GM23338 (cell line): Measurements from ENCODE around the gene POP7. TPM values are rescaled to one million over a fixed set of nuclear protein-coding genes. Genes with fewer than 3 reads are reported as not detected.

ENCODE experiments used
- ATAC-seq: fragments of 200-7000 bp; cut with Tn5 transposase; 3 replicates; pipeline ENCODE4 v1.9.1; 2020
- DNase-seq: peaks from one replicate; pipeline ENCODE4 v3.0.0-alpha.2; 2015; ENCODE audit warnings: low spot score
- H2AFZ ChIP-seq: fragments of 200-600 bp; sonication (generic); 2 replicates; pipeline ENCODE4 v1.8.0; 2016; ENCODE audit warnings: antibody characterized with exemption, mild to moderate bottlenecking, moderate library complexity
- H3F3A ChIP-seq: fragments of 200-600 bp; sonication (generic); replicated peaks from 2 replicates; pipeline ENCODE4 v1.8.0; 2017; ENCODE audit warnings: antibody characterized with exemption, mixed run types, low read depth
- H3K27ac ChIP-seq: fragments of 200-600 bp; sonication (generic); 2 replicates; pipeline ENCODE4 v1.6.1; 2016; ENCODE audit warnings: low read depth
- H3K27me3 ChIP-seq: fragments of 200-600 bp; sonication (generic); 2 replicates; pipeline ENCODE4 v1.8.0; 2016; ENCODE audit warnings: mild to moderate bottlenecking, mixed run types, moderate library complexity; ENCODE audit not compliant: insufficient read depth
- H3K36me3 ChIP-seq: fragments of 200-600 bp; sonication (generic); 2 replicates; pipeline ENCODE4 v1.8.0; 2016; ENCODE audit warnings: mild to moderate bottlenecking; ENCODE audit not compliant: insufficient read depth
- H3K4me1 ChIP-seq: fragments of 200-600 bp; sonication (generic); 2 replicates; pipeline ENCODE4 v1.8.0; 2016; ENCODE audit warnings: mild to moderate bottlenecking, moderate library complexity; ENCODE audit not compliant: insufficient read depth
- H3K4me2 ChIP-seq: fragments of 200-600 bp; sonication (generic); 2 replicates; pipeline ENCODE4 v1.7.1; 2017; ENCODE audit warnings: mixed run types
- H3K4me3 ChIP-seq: fragments of 200-600 bp; sonication (generic); 2 replicates; pipeline ENCODE4 v1.6.1; 2016; ENCODE audit warnings: mixed run types
- H3K79me2 ChIP-seq: fragments of 200-600 bp; sonication (generic); replicated peaks from 2 replicates; pipeline ENCODE4 v1.8.0; 2017; ENCODE audit warnings: mild to moderate bottlenecking; ENCODE audit not compliant: insufficient read depth
- H3K9me2 ChIP-seq: fragments of 200-600 bp; sonication (generic); 2 replicates; pipeline ENCODE4 v1.8.0; 2017; ENCODE audit not compliant: insufficient read depth
- H4K20me1 ChIP-seq: fragments of 200-600 bp; sonication (generic); replicated peaks from 2 replicates; pipeline ENCODE4 v1.8.0; 2017; ENCODE audit warnings: mild to moderate bottlenecking; ENCODE audit not compliant: insufficient read depth
- H3K27ac Mint-ChIP-seq: 2 replicates; pipeline ENCODE4 v1.8.0; 2020; ENCODE audit warnings: inconsistent platforms, mild to moderate bottlenecking, moderate library complexity, mixed read lengths
- H3K27me3 Mint-ChIP-seq: 3 replicates; pipeline ENCODE4 v1.8.0; 2022; ENCODE audit warnings: low read depth, mild to moderate bottlenecking, moderate library complexity, mixed read lengths, inconsistent platforms; ENCODE audit not compliant: insufficient read depth, poor library complexity
- H3K36me3 Mint-ChIP-seq: 3 replicates; pipeline ENCODE4 v1.8.0; 2021; ENCODE audit warnings: low read depth, mild to moderate bottlenecking, inconsistent platforms, moderate library complexity, mixed read lengths
- H3K4me1 Mint-ChIP-seq: 3 replicates; pipeline ENCODE4 v1.8.0; 2020; ENCODE audit warnings: mild to moderate bottlenecking, inconsistent platforms, mixed read lengths
- H3K4me3 Mint-ChIP-seq: 3 replicates; pipeline ENCODE4 v1.8.0; 2021; ENCODE audit warnings: moderate library complexity, mild to moderate bottlenecking, inconsistent platforms, mixed read lengths
- H3K9me3 Mint-ChIP-seq: 3 replicates; pipeline ENCODE4 v1.8.0; 2020; ENCODE audit warnings: moderate library complexity, mild to moderate bottlenecking, inconsistent platforms, mixed read lengths
- CREB1 ChIP-seq: fragments of 250-450 bp; sonication (Bioruptor Pico); IDR thresholded peaks from 2 replicates; pipeline ENCODE4 v1.5.0; 2020; ENCODE audit warnings: low read depth, mild to moderate bottlenecking, moderate library complexity
- EZH2 ChIP-seq: fragments of 200-600 bp; sonication (generic); IDR thresholded peaks from one replicate; pipeline ENCODE4 v1.8.0; 2017; ENCODE audit warnings: antibody characterized with exemption, mild to moderate bottlenecking, low read depth; ENCODE audit not compliant: unreplicated experiment
- EZH2phosphoT487 ChIP-seq: fragments of 200-600 bp; sonication (generic); IDR thresholded peaks from one replicate; pipeline ENCODE4 v1.8.1; 2018; ENCODE audit warnings: antibody characterized with exemption; ENCODE audit not compliant: unreplicated experiment
- JUNB ChIP-seq: IDR thresholded peaks from one replicate; pipeline ENCODE4 v1.6.1; 2016; ENCODE audit warnings: antibody characterized with exemption; ENCODE audit not compliant: unreplicated experiment
- NANOG ChIP-seq: IDR thresholded peaks from 2 replicates; pipeline ENCODE4 v1.6.1; 2016; ENCODE audit warnings: antibody characterized with exemption, borderline replicate concordance
- POLR2AphosphoS5 ChIP-seq: IDR thresholded peaks from 2 replicates; pipeline ENCODE4 v1.6.1; 2016; ENCODE audit warnings: antibody characterized with exemption, low read depth
- REST ChIP-seq: IDR thresholded peaks from one replicate; pipeline ENCODE4 v1.6.1; 2018; ENCODE audit warnings: antibody characterized with exemption; ENCODE audit not compliant: unreplicated experiment
- STAT1 ChIP-seq: IDR thresholded peaks from one replicate; pipeline ENCODE4 v1.6.1; 2016; ENCODE audit warnings: antibody characterized with exemption; ENCODE audit not compliant: unreplicated experiment
- ZNF114 ChIP-seq: fragments of 250-450 bp; sonication (Bioruptor Pico); IDR thresholded peaks from 2 replicates; pipeline ENCODE4 v1.5.0; 2020; ENCODE audit warnings: mild to moderate bottlenecking, moderate library complexity
- ZNF331 ChIP-seq: fragments of 250-450 bp; sonication (Bioruptor Pico); IDR thresholded peaks from 2 replicates; pipeline ENCODE4 v1.5.0; 2020; ENCODE audit warnings: low read depth, mild to moderate bottlenecking, moderate library complexity
- polyA plus RNA-seq: library from polyadenylated mRNA; unstranded; fragments of >200 nt; fragmentation: Nextera tagmentation; extraction: Ambion mirVana; gene quantifications from 2 replicates; pipeline ENCODE4 v1.2.1, GENCODE V29; 2016
- total RNA-seq: library from RNA; depleted of rRNA; stranded (reverse); fragments of >200 nt; shearing (Covaris generic); gene quantifications from 2 replicates; pipeline ENCODE4 v1.2.3, GENCODE V29; 2014
- TF ChIP-seq, protein P1 (sequence below), 2 experiments: fragments of 200-600 bp in 1 of 2; sonication (generic) in 1 of 2; conservative IDR thresholded peaks; 2 replicates each; pipeline versions ENCODE4 v1.5.1 to v1.6.1; 2016 to 2017; ENCODE audit warnings: antibody characterized with exemption in 2 of 2, low read depth in 2 of 2, mild to moderate bottlenecking in 2 of 2, moderate library complexity in 1 of 2
- TF ChIP-seq, protein P2 (sequence below): IDR thresholded peaks from 2 replicates; pipeline ENCODE4 v1.6.1; 2016; ENCODE audit warnings: antibody characterized with exemption
- TF ChIP-seq, protein P3 (sequence below): fragments of 250-450 bp; sonication (Bioruptor Pico); IDR thresholded peaks from 2 replicates; pipeline ENCODE4 v1.5.0; 2020; ENCODE audit warnings: mild to moderate bottlenecking, moderate library complexity

The POP7 gene
- total and polyA plus RNA-seq, 2 experiments from 2014 or later: 110 to 216 TPM

GRCh38 chr7:100723732-100724275 lies 17.9 kb downstream of the POP7 start:
- peaks cover 9% of the 10 kb centered on the region; the same call in 1 of the 2 replicates for H3K4me1 ChIP-seq
- DNase-seq (no peak), ATAC-seq (no peak)
- no peak overlapping the region for H3K4me3 Mint-ChIP-seq
- no peaks in the 10 kb centered on the region for H4K20me1 ChIP-seq
- H3K27me3 Mint-ChIP-seq: peaks cover 39% of the 10 kb centered on the region
- TF ChIP-seq ZNF331 (no peak), STAT1 (no peak), REST (no peak), EZH2phosphoT487 (no peak), JUNB (no peak), CREB1 (CRISPR knock-in tag) (no peak), ZNF114 (CRISPR knock-in tag) (no peak), EZH2 (no peak), NANOG (no peak), POLR2AphosphoS5 (no peak)
- TF ChIP-seq, protein P1, sequence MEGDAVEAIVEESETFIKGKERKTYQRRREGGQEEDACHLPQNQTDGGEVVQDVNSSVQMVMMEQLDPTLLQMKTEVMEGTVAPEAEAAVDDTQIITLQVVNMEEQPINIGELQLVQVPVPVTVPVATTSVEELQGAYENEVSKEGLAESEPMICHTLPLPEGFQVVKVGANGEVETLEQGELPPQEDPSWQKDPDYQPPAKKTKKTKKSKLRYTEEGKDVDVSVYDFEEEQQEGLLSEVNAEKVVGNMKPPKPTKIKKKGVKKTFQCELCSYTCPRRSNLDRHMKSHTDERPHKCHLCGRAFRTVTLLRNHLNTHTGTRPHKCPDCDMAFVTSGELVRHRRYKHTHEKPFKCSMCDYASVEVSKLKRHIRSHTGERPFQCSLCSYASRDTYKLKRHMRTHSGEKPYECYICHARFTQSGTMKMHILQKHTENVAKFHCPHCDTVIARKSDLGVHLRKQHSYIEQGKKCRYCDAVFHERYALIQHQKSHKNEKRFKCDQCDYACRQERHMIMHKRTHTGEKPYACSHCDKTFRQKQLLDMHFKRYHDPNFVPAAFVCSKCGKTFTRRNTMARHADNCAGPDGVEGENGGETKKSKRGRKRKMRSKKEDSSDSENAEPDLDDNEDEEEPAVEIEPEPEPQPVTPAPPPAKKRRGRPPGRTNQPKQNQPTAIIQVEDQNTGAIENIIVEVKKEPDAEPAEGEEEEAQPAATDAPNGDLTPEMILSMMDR (conservative IDR thresholded peaks at IDR 0.05; ENCODE audit: low read depth in 2 of 2): no peak
- TF ChIP-seq, protein P2, sequence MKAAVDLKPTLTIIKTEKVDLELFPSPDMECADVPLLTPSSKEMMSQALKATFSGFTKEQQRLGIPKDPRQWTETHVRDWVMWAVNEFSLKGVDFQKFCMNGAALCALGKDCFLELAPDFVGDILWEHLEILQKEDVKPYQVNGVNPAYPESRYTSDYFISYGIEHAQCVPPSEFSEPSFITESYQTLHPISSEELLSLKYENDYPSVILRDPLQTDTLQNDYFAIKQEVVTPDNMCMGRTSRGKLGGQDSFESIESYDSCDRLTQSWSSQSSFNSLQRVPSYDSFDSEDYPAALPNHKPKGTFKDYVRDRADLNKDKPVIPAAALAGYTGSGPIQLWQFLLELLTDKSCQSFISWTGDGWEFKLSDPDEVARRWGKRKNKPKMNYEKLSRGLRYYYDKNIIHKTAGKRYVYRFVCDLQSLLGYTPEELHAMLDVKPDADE: no peak
- TF ChIP-seq, protein P3, sequence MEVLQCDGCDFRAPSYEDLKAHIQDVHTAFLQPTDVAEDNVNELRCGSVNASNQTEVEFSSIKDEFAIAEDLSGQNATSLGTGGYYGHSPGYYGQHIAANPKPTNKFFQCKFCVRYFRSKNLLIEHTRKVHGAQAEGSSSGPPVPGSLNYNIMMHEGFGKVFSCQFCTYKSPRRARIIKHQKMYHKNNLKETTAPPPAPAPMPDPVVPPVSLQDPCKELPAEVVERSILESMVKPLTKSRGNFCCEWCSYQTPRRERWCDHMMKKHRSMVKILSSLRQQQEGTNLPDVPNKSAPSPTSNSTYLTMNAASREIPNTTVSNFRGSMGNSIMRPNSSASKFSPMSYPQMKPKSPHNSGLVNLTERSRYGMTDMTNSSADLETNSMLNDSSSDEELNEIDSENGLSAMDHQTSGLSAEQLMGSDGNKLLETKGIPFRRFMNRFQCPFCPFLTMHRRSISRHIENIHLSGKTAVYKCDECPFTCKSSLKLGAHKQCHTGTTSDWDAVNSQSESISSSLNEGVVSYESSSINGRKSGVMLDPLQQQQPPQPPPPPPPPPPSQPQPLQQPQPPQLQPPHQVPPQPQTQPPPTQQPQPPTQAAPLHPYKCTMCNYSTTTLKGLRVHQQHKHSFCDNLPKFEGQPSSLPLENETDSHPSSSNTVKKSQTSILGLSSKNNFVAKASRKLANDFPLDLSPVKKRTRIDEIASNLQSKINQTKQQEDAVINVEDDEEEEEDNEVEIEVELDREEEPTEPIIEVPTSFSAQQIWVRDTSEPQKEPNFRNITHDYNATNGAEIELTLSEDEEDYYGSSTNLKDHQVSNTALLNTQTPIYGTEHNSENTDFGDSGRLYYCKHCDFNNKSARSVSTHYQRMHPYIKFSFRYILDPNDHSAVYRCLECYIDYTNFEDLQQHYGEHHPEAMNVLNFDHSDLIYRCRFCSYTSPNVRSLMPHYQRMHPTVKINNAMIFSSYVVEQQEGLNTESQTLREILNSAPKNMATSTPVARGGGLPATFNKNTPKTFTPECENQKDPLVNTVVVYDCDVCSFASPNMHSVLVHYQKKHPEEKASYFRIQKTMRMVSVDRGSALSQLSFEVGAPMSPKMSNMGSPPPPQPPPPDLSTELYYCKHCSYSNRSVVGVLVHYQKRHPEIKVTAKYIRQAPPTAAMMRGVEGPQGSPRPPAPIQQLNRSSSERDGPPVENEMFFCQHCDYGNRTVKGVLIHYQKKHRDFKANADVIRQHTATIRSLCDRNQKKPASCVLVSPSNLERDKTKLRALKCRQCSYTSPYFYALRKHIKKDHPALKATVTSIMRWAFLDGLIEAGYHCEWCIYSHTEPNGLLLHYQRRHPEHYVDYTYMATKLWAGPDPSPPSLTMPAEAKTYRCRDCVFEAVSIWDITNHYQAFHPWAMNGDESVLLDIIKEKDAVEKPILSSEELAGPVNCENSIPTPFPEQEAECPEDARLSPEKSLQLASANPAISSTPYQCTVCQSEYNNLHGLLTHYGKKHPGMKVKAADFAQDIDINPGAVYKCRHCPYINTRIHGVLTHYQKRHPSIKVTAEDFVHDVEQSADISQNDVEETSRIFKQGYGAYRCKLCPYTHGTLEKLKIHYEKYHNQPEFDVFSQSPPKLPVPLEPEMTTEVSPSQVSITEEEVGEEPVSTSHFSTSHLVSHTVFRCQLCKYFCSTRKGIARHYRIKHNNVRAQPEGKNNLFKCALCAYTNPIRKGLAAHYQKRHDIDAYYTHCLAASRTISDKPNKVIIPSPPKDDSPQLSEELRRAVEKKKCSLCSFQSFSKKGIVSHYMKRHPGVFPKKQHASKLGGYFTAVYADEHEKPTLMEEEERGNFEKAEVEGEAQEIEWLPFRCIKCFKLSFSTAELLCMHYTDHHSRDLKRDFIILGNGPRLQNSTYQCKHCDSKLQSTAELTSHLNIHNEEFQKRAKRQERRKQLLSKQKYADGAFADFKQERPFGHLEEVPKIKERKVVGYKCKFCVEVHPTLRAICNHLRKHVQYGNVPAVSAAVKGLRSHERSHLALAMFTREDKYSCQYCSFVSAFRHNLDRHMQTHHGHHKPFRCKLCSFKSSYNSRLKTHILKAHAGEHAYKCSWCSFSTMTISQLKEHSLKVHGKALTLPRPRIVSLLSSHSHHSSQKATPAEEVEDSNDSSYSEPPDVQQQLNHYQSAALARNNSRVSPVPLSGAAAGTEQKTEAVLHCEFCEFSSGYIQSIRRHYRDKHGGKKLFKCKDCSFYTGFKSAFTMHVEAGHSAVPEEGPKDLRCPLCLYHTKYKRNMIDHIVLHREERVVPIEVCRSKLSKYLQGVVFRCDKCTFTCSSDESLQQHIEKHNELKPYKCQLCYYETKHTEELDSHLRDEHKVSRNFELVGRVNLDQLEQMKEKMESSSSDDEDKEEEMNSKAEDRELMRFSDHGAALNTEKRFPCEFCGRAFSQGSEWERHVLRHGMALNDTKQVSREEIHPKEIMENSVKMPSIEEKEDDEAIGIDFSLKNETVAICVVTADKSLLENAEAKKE (CRISPR knock-in tag): no peak
- no peaks in the 10 kb centered on the region for H3K36me3 Mint-ChIP-seq
- H3K4me3 ChIP-seq: no peak overlapping the region
- H3K9me3 Mint-ChIP-seq: no peaks in the 10 kb centered on the region; the same call in 2 of the 3 replicates
- H3K27ac Mint-ChIP-seq: no peak overlapping the region
- no peak overlapping the region for H3K4me2 ChIP-seq
- peaks cover 6% of the 10 kb centered on the region; the same call in 1 of the 2 replicates for H3F3A ChIP-seq
- H2AFZ ChIP-seq: no peak overlapping the region
- H3K36me3 ChIP-seq: no peaks in the 10 kb centered on the region
- no peak overlapping the region for H3K27ac ChIP-seq
- H3K27me3 ChIP-seq: peaks cover 38% of the 10 kb centered on the region
- H3K4me1 Mint-ChIP-seq: peaks cover 7% of the 10 kb centered on the region
- no peaks in the 10 kb centered on the region for H3K79me2 ChIP-seq
- H3K9me2 ChIP-seq: no peaks in the 10 kb centered on the region
